IgD-negative memory B cell (primary cell): ENCODE data around the gene CST9. TPM values are rescaled to one million over a fixed set of nuclear protein-coding genes. Genes with fewer than 3 reads are reported as not detected.
"Not testable (repeated sequence)": the region's sequence is repeated elsewhere in the genome, so short reads cannot be mapped to it uniquely, and the experiment has no call there.

Experiments
- H3K27ac Mint-ChIP-seq, 3 donors: one replicate each; pipeline ENCODE4 v1.8.0; 2020 to 2022; ENCODE audit warnings: mild to moderate bottlenecking in 3 of 3, mixed read lengths in 3 of 3, moderate library complexity in 1 of 3
- H3K27me3 Mint-ChIP-seq: one replicate; pipeline ENCODE4 v1.8.0; 2021; ENCODE audit warnings: mixed read lengths
- H3K36me3 Mint-ChIP-seq: one replicate; pipeline ENCODE4 v1.8.0; 2020; ENCODE audit warnings: mild to moderate bottlenecking, mixed read lengths
- H3K4me1 Mint-ChIP-seq, 3 donors: one replicate each; pipeline ENCODE4 v1.8.0; 2020 to 2022; ENCODE audit warnings: mixed read lengths in 3 of 3, mild to moderate bottlenecking in 1 of 3
- H3K4me3 Mint-ChIP-seq, 4 donors: one replicate each; pipeline ENCODE4 v1.8.0; 2020 to 2022; ENCODE audit warnings: mild to moderate bottlenecking in 4 of 4, mixed read lengths in 4 of 4, moderate library complexity in 3 of 4
- H3K9me3 Mint-ChIP-seq, 3 donors: one replicate each; pipeline ENCODE4 v1.8.0; 2020 to 2021; ENCODE audit warnings: mixed read lengths in 3 of 3, mild to moderate bottlenecking in 1 of 3
- polyA plus RNA-seq: library from polyadenylated mRNA; unstranded; fragments of 300-500 nt; fragmentation: Illumina TruSeq; gene quantifications from one replicate; pipeline ENCODE4 v1.2.3, GENCODE V29; 2021

CST9 gene
- polyA plus RNA-seq, 1 donor from 2014 or later, result not detected

GRCh38 chr20:23598481-23598880 lies 7.2 kb downstream of the CST9 start:
- Mint-ChIP-seq H3K4me1 (no peaks in the 10 kb centered on the region), H3K9me3 (peaks cover 0 to 2% (median 0%) of the 10 kb centered on the region in 3 donors), H3K36me3 (no peaks in the 10 kb centered on the region), H3K4me3 (no peak overlapping the region), H3K27ac (no peak overlapping the region), H3K27me3 (peaks cover 3% of the 10 kb centered on the region)

GRCh38 chr20:23596579-23597250 lies 9.0 kb downstream of the CST9 start:
- Mint-ChIP-seq H3K36me3 (no peaks in the 10 kb centered on the region), H3K4me3 (no peak overlapping the region), H3K9me3 (peaks cover 0 to 2% (median 0%) of the 10 kb centered on the region in 3 donors), H3K4me1 (no peaks in the 10 kb centered on the region), H3K27me3 (no peaks in the 10 kb centered on the region), H3K27ac (no peak overlapping the region)

GRCh38 chr20:23595941-23596340 lies 9.8 kb downstream of the CST9 start:
- H3K36me3 Mint-ChIP-seq, result no peaks in the 10 kb centered on the region
- no peaks in the 10 kb centered on the region for H3K27me3 Mint-ChIP-seq
- H3K4me1 Mint-ChIP-seq, result no peaks in the 10 kb centered on the region
- H3K9me3 Mint-ChIP-seq, result peaks cover 0 to 2% (median 0%) of the 10 kb centered on the region in 3 donors
- H3K27ac Mint-ChIP-seq, result no peak overlapping the region
- H3K4me3 Mint-ChIP-seq, result no peak overlapping the region

DNA sequence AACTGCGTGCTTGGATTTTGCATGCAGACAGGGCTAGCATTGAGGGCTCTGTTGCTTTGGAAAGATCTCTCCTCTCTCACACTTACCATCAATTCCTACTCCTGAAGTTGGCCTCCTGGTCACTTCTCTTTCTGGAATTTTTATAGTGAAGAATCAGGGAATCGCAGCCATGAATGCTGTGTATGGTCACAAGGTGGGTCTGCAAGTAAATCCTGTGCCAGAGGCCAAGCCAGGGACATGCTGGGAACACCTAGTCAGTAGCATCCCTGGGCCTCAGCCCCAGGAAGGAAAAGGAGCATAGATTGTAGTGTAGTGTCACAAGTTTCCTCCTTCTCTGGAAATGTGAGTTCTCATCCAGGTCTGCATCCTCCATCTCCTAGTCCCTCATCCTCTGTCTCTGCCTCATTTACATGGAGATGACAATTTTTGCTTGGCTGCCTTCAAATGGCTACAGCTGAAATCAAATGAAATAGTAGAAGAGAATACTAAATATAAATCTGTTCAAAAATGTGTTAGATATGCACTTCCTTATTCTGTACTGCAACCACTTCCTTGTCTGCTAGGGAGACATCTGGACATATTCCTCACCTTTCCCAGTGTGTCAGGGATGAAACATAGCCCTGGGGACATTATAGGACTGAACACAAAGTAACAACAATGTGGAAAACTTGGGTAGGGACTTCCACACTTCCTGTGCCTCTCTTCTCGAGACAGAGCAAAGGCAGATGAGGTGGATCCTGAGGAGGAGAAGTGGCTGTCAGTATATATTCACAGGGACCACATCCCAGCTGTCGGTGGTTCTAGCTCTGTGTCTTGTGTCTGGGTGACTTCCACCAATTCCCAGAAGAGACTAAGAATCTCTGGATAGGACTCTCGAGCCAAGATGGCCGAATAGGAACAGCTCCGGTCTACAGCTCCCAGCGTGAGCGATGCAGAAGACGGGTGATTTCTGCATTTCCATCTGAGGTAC lies 17.0 kb downstream of the CST9 start:
- no peaks in the 10 kb centered on the region for H3K36me3 Mint-ChIP-seq
- H3K9me3 Mint-ChIP-seq, result no peaks in the 10 kb centered on the region
- peak overlapping the region in 2 of 4 donors; percentile 58 to 73 for H3K4me3 Mint-ChIP-seq
- H3K27ac Mint-ChIP-seq, result peak overlapping the region in 2 of 3 donors; percentile 45 to 59
- no peaks in the 10 kb centered on the region for H3K4me1 Mint-ChIP-seq
- peaks cover 8% of the 10 kb centered on the region for H3K27me3 Mint-ChIP-seq

DNA sequence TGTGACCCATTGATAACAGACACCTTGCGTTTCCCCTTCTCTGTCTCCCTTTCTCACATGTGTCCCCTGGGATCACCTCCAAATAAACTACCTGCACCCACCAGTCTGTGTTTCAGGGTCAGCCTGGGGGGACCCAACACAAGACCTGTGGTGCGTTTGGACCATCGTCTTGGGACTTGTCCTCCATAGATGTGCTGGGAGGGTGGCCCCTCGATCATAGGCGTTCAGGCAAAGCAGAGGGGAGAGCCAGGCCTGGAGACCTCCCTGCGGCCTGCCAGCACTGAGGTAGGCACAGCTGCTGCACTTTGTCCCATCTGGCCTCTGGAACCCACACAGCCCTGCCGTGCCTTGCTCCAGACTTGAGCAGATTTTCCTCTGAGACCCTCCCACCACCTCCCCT lies 18.1 kb downstream of the CST9 start:
- Mint-ChIP-seq H3K9me3 (no peaks in the 10 kb centered on the region), H3K4me3 (peak overlapping the region in 1 of 4 donors; percentile 27), H3K27me3 (peaks cover 8% of the 10 kb centered on the region), H3K27ac (no peak overlapping the region), H3K4me1 (no peaks in the 10 kb centered on the region), H3K36me3 (no peaks in the 10 kb centered on the region)

GRCh38 chr20:23586735-23587525 lies 18.8 kb downstream of the CST9 start:
- H3K9me3 Mint-ChIP-seq, result no peaks in the 10 kb centered on the region
- peaks cover 8% of the 10 kb centered on the region for H3K27me3 Mint-ChIP-seq
- no peak overlapping the region for H3K27ac Mint-ChIP-seq

GRCh38 chr20:23585808-23586734 lies 19.6 kb downstream of the CST9 start:
- Mint-ChIP-seq H3K4me3 (no peak overlapping the region), H3K9me3 (peaks cover 0 to 4% (median 2%) of the 10 kb centered on the region in 3 donors), H3K27ac (no peak overlapping the region), H3K36me3 (no peaks in the 10 kb centered on the region), H3K27me3 (peaks cover 11% of the 10 kb centered on the region), H3K4me1 (no peaks in the 10 kb centered on the region)

More at GRCh38 chr20:23586735-23587525, 18.8 kb downstream of the CST9 start:
- no peaks in the 10 kb centered on the region for H3K4me1 Mint-ChIP-seq
- H3K36me3 Mint-ChIP-seq, result no peaks in the 10 kb centered on the region
- H3K4me3 Mint-ChIP-seq, result no peak overlapping the region

DNA sequence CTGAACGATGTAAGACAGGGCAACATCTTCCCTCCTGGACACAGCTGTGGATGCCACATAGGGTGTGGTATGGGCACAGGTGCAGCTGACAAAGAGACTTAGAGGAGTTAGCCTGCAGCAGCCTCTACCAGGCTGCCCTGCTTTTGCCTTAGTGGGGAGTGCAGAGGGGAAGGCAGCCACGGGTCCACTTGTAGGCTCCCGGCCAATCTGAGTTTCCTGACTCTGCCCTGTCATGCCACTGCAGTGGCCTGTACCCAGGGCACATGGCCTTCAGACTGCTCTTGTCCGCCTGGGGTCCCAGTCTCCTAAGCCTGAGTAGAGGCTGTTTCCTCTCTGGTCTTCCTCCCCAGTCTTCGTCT lies 20.3 kb downstream of the CST9 start:
- Mint-ChIP-seq H3K9me3 (peaks cover under 1 to 4% (median 3%) of the 10 kb centered on the region in 3 donors), H3K36me3 (no peaks in the 10 kb centered on the region), H3K27ac (no peak overlapping the region), H3K4me1 (no peaks in the 10 kb centered on the region), H3K27me3 (peaks cover 11% of the 10 kb centered on the region), H3K4me3 (no peak overlapping the region)

- no peaks in the 10 kb centered on the region for H3K4me1 Mint-ChIP-seq
- H3K36me3 Mint-ChIP-seq, result no peaks in the 10 kb centered on the region
- H3K27ac Mint-ChIP-seq, result no peak overlapping the region
- no peak overlapping the region for H3K4me3 Mint-ChIP-seq
- H3K27me3 Mint-ChIP-seq, result peaks cover 11% of the 10 kb centered on the region
- H3K9me3 Mint-ChIP-seq, result peaks cover 2 to 4% (median 3%) of the 10 kb centered on the region in 3 donors
These were observed 21.1 kb downstream of the CST9 start for GRCh38 chr20:23584434-23585199.

DNA sequence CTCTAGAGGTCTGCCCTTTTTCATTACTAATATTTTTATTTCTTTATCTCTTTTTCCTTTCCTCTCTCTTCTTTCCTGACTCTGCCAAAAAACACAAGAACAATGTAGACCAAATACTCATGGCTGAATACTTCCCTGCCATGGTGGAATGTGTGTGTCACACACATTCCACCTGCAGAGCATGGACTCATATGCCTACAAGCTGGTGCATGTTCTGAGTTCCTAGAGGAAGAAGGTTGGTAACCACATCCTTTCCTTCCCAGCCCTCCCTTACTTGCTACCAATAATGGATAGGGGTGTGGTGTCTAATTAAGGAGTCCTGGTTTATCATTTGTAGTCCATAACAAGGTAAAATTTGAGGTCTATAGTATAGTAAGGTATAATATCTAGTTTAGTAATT lies 22.2 kb downstream of the CST9 start:
- H3K4me1 Mint-ChIP-seq, result no peaks in the 10 kb centered on the region
- H3K4me3 Mint-ChIP-seq, result no peak overlapping the region
- H3K27me3 Mint-ChIP-seq, result peaks cover 10% of the 10 kb centered on the region
- H3K27ac Mint-ChIP-seq, result no peak overlapping the region
- H3K9me3 Mint-ChIP-seq, result peaks cover 2 to 4% (median 3%) of the 10 kb centered on the region in 3 donors
- no peaks in the 10 kb centered on the region for H3K36me3 Mint-ChIP-seq

GRCh38 chr20:23582293-23582692 lies 23.4 kb downstream of the CST9 start:
- no peaks in the 10 kb centered on the region for H3K4me1 Mint-ChIP-seq
- peaks cover 10% of the 10 kb centered on the region for H3K27me3 Mint-ChIP-seq
- no peak overlapping the region for H3K4me3 Mint-ChIP-seq
- H3K27ac Mint-ChIP-seq, result no peak overlapping the region
- no peaks in the 10 kb centered on the region for H3K36me3 Mint-ChIP-seq
- peaks cover 2 to 4% (median 3%) of the 10 kb centered on the region in 3 donors for H3K9me3 Mint-ChIP-seq

- not testable (repeated sequence) for H3K36me3 Mint-ChIP-seq, H3K9me3 Mint-ChIP-seq, H3K4me3 Mint-ChIP-seq, H3K4me1 Mint-ChIP-seq, H3K27me3 Mint-ChIP-seq, H3K27ac Mint-ChIP-seq
These were observed 23.9 kb downstream of the CST9 start for GRCh38 chr20:23581833-23582232.

DNA sequence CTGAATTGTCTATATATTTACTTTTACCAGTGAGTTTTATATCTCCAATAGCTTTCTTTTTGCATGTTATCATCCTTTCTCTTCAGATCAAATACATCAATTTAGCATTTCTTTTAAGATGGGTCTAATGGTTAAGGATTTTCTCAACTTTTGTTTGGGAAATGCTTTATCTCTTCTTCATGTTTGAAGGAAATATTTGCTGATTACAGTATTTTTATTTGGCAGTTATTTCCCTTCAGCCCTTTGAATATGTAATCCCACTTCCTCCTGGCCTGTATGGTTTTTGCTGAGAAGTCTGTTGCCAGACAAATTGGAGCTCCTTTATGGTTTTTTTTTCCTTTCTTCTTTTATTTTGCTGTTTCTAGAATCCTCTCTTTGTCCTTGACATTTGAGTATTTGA lies 30.7 kb downstream of the CST9 start:
- no peak overlapping the region for H3K27ac Mint-ChIP-seq
- H3K9me3 Mint-ChIP-seq, result peaks cover 0 to 4% (median 4%) of the 10 kb centered on the region in 3 donors
- H3K4me3 Mint-ChIP-seq, result no peak overlapping the region
- no peaks in the 10 kb centered on the region for H3K4me1 Mint-ChIP-seq
- no peaks in the 10 kb centered on the region for H3K36me3 Mint-ChIP-seq
- H3K27me3 Mint-ChIP-seq, result peaks cover 1% of the 10 kb centered on the region
